ENCODE results near the gene TLN1. TPM values are rescaled to one million over a fixed set of nuclear protein-coding genes. Genes with fewer than 3 reads are reported as not detected.

TLN1 gene
- total RNA-seq, 4 donors from 2014 or later = 106 to 256 (median 186) TPM

DNA sequence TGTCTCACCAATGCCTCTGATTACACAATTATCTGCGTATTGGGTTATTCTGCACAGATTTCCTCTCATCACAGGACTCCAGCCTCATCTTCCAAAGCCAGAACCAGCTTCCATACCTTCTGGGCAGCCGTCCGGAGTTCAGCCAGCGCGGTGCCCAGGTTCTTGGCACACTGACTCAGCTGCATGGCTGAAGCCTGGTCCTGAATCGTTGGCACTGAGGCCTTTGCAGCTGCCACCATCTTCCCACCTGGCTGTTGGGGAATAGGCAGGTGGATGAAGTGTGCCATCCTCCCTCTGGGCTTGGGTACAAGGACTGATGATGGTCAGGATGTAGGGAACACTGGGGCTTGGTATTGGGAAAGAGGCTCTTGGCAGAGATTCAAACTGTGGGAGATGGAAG is 17.9 kb downstream of the TLN1 start:
- intact Hi-C loops (cut with DNase I; ENCODE audit: low total_unique reads) = no loop called here
- no peak for DNase-seq
- in situ Hi-C loops (cut with MboI; ENCODE audit: low sequenced_read_pairs in 4 of 4) = no loop called here
- TF ChIP-seq POLR2A (IDR thresholded peaks at IDR 0.05) = no peak
- TF ChIP-seq, protein P1, sequence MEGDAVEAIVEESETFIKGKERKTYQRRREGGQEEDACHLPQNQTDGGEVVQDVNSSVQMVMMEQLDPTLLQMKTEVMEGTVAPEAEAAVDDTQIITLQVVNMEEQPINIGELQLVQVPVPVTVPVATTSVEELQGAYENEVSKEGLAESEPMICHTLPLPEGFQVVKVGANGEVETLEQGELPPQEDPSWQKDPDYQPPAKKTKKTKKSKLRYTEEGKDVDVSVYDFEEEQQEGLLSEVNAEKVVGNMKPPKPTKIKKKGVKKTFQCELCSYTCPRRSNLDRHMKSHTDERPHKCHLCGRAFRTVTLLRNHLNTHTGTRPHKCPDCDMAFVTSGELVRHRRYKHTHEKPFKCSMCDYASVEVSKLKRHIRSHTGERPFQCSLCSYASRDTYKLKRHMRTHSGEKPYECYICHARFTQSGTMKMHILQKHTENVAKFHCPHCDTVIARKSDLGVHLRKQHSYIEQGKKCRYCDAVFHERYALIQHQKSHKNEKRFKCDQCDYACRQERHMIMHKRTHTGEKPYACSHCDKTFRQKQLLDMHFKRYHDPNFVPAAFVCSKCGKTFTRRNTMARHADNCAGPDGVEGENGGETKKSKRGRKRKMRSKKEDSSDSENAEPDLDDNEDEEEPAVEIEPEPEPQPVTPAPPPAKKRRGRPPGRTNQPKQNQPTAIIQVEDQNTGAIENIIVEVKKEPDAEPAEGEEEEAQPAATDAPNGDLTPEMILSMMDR (IDR thresholded peaks at IDR 0.05 in 4 of 5, conservative IDR thresholded peaks at IDR 0.05 in 1 of 5) = no peak
- H3K27me3 ChIP-seq = no peaks in the 10 kb centered on the region
- H3K27ac ChIP-seq = no peak overlapping the region
- no peak overlapping the region for H3K4me3 ChIP-seq
- H3K4me1 ChIP-seq = no peaks in the 10 kb centered on the region
- peaks cover 4 to 95% of the 10 kb centered on the region in 2 donors for H3K36me3 ChIP-seq
- H3K9me3 ChIP-seq = no peaks in the 10 kb centered on the region
- no peak for ATAC-seq

DNA sequence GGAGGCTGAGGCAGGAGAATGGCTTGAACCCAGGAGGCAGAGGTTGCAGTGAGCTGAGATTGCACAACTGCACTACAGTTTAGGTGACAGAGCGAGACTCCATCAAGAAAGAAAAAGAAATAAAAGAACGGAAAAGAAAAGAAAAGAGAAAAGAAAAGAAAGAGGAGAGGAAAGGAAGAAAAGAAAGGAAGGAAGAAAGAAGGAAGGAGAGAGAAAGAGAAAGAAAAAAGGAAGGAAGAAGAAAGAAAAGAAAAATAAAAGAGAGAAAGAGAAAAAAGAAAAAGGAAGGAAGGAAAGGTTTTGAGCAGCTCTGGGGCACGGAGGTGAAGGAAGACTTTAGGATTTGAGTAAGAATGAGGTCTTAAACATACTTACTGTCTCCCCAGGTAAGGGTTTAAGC is 18.4 kb downstream of the TLN1 start:
- intact Hi-C loops (cut with DNase I; ENCODE audit: low total_unique reads) (no loop called here), in situ Hi-C loops (cut with MboI; ENCODE audit: low sequenced_read_pairs in 4 of 4) (no loop called here)
- no peaks in the 10 kb centered on the region for H3K27me3 ChIP-seq
- TF ChIP-seq POLR2A (IDR thresholded peaks at IDR 0.05) = no peak
- TF ChIP-seq, protein P1 (IDR thresholded peaks at IDR 0.05 in 4 of 5, conservative IDR thresholded peaks at IDR 0.05 in 1 of 5) = no peak
- ATAC-seq (no peak), DNase-seq (no peak)
- no peak overlapping the region for H3K4me3 ChIP-seq
- no peaks in the 10 kb centered on the region for H3K4me1 ChIP-seq
- H3K36me3 ChIP-seq = peaks cover 4 to 95% of the 10 kb centered on the region in 2 donors
- H3K9me3 ChIP-seq = no peaks in the 10 kb centered on the region
- H3K27ac ChIP-seq = no peak overlapping the region

DNA sequence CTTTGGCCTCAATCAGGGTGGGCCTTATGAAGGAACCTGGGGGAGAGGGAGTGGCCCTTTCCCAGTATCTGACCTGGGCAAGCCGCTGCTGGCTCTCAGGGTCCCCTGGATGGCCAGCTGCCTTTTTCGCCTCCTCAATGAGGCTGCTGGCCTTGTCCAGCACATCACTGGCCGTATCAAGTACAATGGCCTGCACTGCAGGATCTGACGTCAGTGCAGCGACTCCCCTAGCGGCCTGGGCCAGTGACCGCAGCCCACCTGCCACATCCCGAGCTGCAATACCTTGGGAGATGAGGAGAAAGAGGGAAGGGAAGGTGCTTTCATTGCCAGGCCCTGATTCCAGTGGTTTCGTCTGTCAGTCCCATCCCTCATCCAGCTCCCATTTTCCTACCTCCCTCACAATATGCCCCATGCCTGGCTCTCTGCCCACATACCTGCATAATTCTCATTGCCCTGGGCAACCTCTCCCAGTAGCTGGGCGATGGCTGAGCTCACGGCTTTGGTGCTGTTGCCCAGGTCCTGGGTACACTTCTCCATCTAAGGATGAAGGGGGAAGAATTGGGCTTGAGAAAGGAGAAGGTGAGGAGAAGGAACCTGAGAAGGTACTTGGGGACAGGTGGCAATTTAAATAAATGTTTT is 19.1 kb downstream of the TLN1 start:
- DNase-seq = no peak
- no peak for ATAC-seq
- in situ Hi-C loops (cut with MboI; ENCODE audit: low sequenced_read_pairs in 4 of 4) (no loop called here), intact Hi-C loops (cut with DNase I; ENCODE audit: low total_unique reads) (no loop called here)
- H3K9me3 ChIP-seq = no peaks in the 10 kb centered on the region
- no peaks in the 10 kb centered on the region for H3K4me1 ChIP-seq
- no peak overlapping the region for H3K4me3 ChIP-seq
- H3K27me3 ChIP-seq = no peaks in the 10 kb centered on the region
- no peak overlapping the region for H3K27ac ChIP-seq
- peaks cover 4 to 95% of the 10 kb centered on the region in 2 donors for H3K36me3 ChIP-seq
- TF ChIP-seq, protein P1 (IDR thresholded peaks at IDR 0.05 in 4 of 5, conservative IDR thresholded peaks at IDR 0.05 in 1 of 5) = no peak

DNA sequence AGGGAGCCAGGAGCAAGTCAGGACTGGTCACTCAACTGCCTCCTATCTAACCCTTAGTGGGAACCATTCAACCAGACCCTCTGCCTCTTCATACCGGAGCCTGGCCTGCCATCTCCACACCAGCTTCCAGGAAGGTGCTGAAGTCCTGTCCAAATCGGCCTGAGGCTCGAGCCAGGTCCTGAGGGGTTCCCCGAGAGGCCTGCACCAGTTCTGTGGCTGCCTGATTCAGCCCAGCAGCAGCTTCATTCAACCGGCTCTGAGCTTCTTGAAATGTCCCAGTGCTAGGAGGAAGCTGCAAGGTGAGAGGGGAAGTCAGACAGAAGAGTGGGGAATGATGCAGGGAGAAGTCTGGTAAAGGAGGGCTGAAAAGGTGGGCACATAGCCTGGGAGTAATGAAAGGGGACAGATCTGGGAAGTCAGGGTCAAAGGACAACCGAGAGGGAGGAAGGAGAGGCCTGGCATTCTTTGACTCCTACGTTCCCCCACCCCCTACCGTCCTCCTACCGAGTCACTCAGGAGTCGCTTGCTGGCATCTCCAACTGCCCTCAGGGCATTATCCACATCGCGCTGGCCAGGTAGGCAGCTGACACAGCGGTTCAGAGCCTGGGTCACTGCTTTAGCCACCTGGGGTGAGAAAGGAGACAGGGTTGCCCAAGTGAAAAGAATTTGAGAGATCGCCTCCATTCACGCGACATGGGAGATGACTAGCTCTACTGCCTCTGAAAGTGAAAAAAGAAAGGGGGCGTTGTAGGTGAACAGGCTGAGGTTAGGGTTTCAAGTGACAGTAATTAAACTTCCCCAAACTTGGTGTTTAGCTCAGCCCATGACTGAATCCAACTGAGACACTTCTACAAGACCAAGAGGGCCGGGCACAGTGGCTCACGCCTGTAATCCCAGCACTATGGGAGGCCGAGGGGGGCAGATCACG is 20.2 kb downstream of the TLN1 start:
- H3K36me3 ChIP-seq = peaks cover 3 to 95% of the 10 kb centered on the region in 2 donors
- H3K27me3 ChIP-seq = no peaks in the 10 kb centered on the region
- in situ Hi-C loops (cut with MboI; ENCODE audit: low sequenced_read_pairs in 4 of 4) (no loop called here), intact Hi-C loops (cut with DNase I; ENCODE audit: low total_unique reads) (no loop called here)
- no peak for ATAC-seq
- no peak for TF ChIP-seq POLR2A (IDR thresholded peaks at IDR 0.05)
- TF ChIP-seq, protein P1 (IDR thresholded peaks at IDR 0.05 in 4 of 5, conservative IDR thresholded peaks at IDR 0.05 in 1 of 5) = no peak
- H3K27ac ChIP-seq = no peak overlapping the region
- DNase-seq = no peak
- no peaks in the 10 kb centered on the region for H3K4me1 ChIP-seq
- no peaks in the 10 kb centered on the region for H3K9me3 ChIP-seq
- H3K4me3 ChIP-seq = no peak overlapping the region

Data from gastrocnemius medialis (tissue), 4 donors.